HepG2 (cell line): Measurements from ENCODE around the gene MAST1. TPM values are rescaled to one million over a fixed set of nuclear protein-coding genes. Genes with fewer than 3 reads are reported as not detected.
A peak's percentile ranks its signal among the peaks of the same experiment; 100 is the strongest.

Experiments
- ATF1 ChIP-seq: IDR thresholded peaks from 2 replicates; pipeline ENCODE4 v1.6.1; 2016; ENCODE audit warnings: mild to moderate bottlenecking, control low read depth
- EED ChIP-seq: sonication (generic); formaldehyde crosslinking; IDR thresholded peaks from 2 replicates; pipeline ENCODE4 v1.5.0; 2020; ENCODE audit warnings: mild to moderate bottlenecking, missing genetic modification reagents
- ETV6 ChIP-seq: sonication (generic); formaldehyde crosslinking; conservative IDR thresholded peaks from 2 replicates; pipeline ENCODE4 v1.4.0; 2020; ENCODE audit warnings: missing genetic modification reagents
- GABPB1 ChIP-seq: IDR thresholded peaks from 2 replicates; pipeline ENCODE4 v1.6.1; 2016; ENCODE audit warnings: mild to moderate bottlenecking, missing genetic modification reagents, moderate library complexity, missing compliant biosample characterization
- HOXA3 ChIP-seq: sonication (generic); formaldehyde crosslinking; IDR thresholded peaks from 2 replicates; pipeline ENCODE4 v1.5.0; 2020; ENCODE audit warnings: missing genetic modification reagents
- JUND ChIP-seq: sonication (generic); formaldehyde crosslinking; IDR thresholded peaks from 2 replicates; pipeline ENCODE4 v1.8.0; 2022; ENCODE audit warnings: mild to moderate bottlenecking, missing genetic modification reagents
- KDM2A ChIP-seq: sonication (generic); formaldehyde crosslinking; IDR thresholded peaks from 2 replicates; pipeline ENCODE4 v1.4.0; 2020; ENCODE audit warnings: low read depth, missing genetic modification reagents, borderline replicate concordance
- MLLT10 ChIP-seq: sonication (generic); formaldehyde crosslinking; IDR thresholded peaks from 2 replicates; pipeline ENCODE4 v1.4.0; 2020; ENCODE audit warnings: missing genetic modification reagents
- MYC ChIP-seq: sonication (generic); formaldehyde crosslinking; IDR thresholded peaks from 2 replicates; pipeline ENCODE4 v1.9.0; 2021; ENCODE audit warnings: missing genetic modification reagents, borderline replicate concordance
- NCOA2 ChIP-seq: sonication (generic); formaldehyde crosslinking; IDR thresholded peaks from 2 replicates; pipeline ENCODE4 v1.8.0; 2022; ENCODE audit warnings: inconsistent platforms
- PRDM10 ChIP-seq: sonication (generic); formaldehyde crosslinking; IDR thresholded peaks from 2 replicates; pipeline ENCODE4 v1.4.0; 2020; ENCODE audit warnings: low read depth, missing genetic modification reagents
- RXRB ChIP-seq: IDR thresholded peaks from 2 replicates; pipeline ENCODE4 v1.6.1; 2016; ENCODE audit warnings: borderline replicate concordance, missing genetic modification reagents, missing compliant biosample characterization
- SP1 ChIP-seq, 2 experiments: fragments of 450-650 bp in 1 of 2; sonication (generic) in 1 of 2; formaldehyde crosslinking in 1 of 2; IDR thresholded peaks; 2 replicates each; pipeline versions ENCODE4 v1.4.0 to v1.6.1; 2016 to 2020; ENCODE audit warnings: missing genetic modification reagents in 1 of 2
- ZBTB7B ChIP-seq: sonication (generic); formaldehyde crosslinking; IDR thresholded peaks from 2 replicates; pipeline ENCODE4 v1.4.0; 2020; ENCODE audit warnings: missing genetic modification reagents
- ZNF430 ChIP-seq: sonication (generic); formaldehyde crosslinking; IDR thresholded peaks from 2 replicates; pipeline ENCODE4 v1.9.0; 2021; ENCODE audit warnings: mild to moderate bottlenecking, missing genetic modification reagents
- ZNF432 ChIP-seq: sonication (generic); formaldehyde crosslinking; IDR thresholded peaks from 2 replicates; pipeline ENCODE4 v1.5.0; 2020; ENCODE audit warnings: missing genetic modification reagents, mild to moderate bottlenecking, borderline replicate concordance
- ZNF558 ChIP-seq: sonication (generic); formaldehyde crosslinking; IDR thresholded peaks from 2 replicates; pipeline ENCODE4 v1.9.0; 2022; ENCODE audit warnings: mild to moderate bottlenecking, missing genetic modification reagents, borderline replicate concordance
- ZNF614 ChIP-seq: IDR thresholded peaks from 2 replicates; pipeline ENCODE4 v1.6.1; 2018; ENCODE audit warnings: missing biosample characterization, missing genetic modification reagents, inconsistent platforms, borderline replicate concordance
- ZNF782 ChIP-seq: sonication (generic); formaldehyde crosslinking; IDR thresholded peaks from 2 replicates; pipeline ENCODE4 v1.4.0; 2020; ENCODE audit warnings: missing genetic modification reagents, mild to moderate bottlenecking, borderline replicate concordance
- polyA plus RNA-seq, 8 experiments: library from polyadenylated mRNA; depleted of rRNA in 3 of 8; stranded (reverse) in 7 of 8; unstranded in 1 of 8; fragments of >200 nt; fragmentation: Illumina TruSeq in 4 of 8; extraction: Trizol in 4 of 8; gene quantifications; 2 replicates each; pipeline versions ENCODE4 v1.2.1 to v1.2.3, GENCODE V29; 2011 to 2016; ENCODE audit warnings: low read depth in 4 of 8, missing spikeins in 1 of 8, mixed read lengths in 1 of 8; ENCODE audit not compliant: insufficient read depth in 1 of 8
- total RNA-seq, 5 experiments: library from RNA; depleted of rRNA; stranded (reverse); fragments of >200 nt; fragmentation: Illumina TruSeq; extraction: Trizol; gene quantifications; 2 replicates each; pipeline ENCODE4 v1.2.3, GENCODE V29; 2016; ENCODE audit warnings: low read depth in 1 of 5
- TF ChIP-seq, protein P1 (sequence below): sonication (generic); formaldehyde crosslinking; IDR thresholded peaks from 2 replicates; pipeline ENCODE4 v1.4.0; 2020; ENCODE audit warnings: missing genetic modification reagents, borderline replicate concordance
- TF ChIP-seq, protein P2 (sequence below): IDR thresholded peaks from 2 replicates; pipeline ENCODE4 v1.6.1; 2016
- TF ChIP-seq, protein P3 (sequence below): sonication (generic); formaldehyde crosslinking; IDR thresholded peaks from 2 replicates; pipeline ENCODE4 v1.4.0; 2020; ENCODE audit warnings: missing genetic modification reagents

The MAST1 gene
- total and polyA plus RNA-seq, 2 of the 13 experiments (the other 11 are each of a cell fraction or from before 2014, with no cell fraction given): 0.73 to 4.7 TPM

DNA sequence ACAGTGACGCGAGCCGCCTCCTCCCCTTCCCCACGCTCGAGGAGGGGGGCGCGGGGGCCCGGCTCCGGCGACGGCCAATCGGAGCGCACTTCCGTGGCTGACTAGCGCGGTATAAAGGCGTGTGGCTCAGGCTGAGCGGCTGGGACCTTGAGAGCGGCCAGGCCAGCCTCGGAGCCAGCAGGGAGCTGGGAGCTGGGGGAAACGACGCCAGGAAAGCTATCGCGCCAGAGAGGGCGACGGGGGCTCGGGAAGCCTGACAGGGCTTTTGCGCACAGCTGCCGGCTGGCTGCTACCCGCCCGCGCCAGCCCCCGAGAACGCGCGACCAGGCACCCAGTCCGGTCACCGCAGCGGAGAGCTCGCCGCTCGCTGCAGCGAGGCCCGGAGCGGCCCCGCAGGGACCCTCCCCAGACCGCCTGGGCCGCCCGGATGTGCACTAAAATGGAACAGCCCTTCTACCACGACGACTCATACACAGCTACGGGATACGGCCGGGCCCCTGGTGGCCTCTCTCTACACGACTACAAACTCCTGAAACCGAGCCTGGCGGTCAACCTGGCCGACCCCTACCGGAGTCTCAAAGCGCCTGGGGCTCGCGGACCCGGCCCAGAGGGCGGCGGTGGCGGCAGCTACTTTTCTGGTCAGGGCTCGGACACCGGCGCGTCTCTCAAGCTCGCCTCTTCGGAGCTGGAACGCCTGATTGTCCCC, 46.8 kb upstream of the MAST1 start, which contains the start of gene JUNB (continued):
- peak; percentile 76; the same call in 1 of the 2 replicates for TF ChIP-seq RXRB (CRISPR knock-in tag)
- TF ChIP-seq, protein P1, sequence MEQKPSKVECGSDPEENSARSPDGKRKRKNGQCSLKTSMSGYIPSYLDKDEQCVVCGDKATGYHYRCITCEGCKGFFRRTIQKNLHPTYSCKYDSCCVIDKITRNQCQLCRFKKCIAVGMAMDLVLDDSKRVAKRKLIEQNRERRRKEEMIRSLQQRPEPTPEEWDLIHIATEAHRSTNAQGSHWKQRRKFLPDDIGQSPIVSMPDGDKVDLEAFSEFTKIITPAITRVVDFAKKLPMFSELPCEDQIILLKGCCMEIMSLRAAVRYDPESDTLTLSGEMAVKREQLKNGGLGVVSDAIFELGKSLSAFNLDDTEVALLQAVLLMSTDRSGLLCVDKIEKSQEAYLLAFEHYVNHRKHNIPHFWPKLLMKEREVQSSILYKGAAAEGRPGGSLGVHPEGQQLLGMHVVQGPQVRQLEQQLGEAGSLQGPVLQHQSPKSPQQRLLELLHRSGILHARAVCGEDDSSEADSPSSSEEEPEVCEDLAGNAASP (CRISPR knock-in tag): peak; percentile 83
- no peak for TF ChIP-seq ZNF432 (CRISPR knock-in tag)
- TF ChIP-seq, protein P2, sequence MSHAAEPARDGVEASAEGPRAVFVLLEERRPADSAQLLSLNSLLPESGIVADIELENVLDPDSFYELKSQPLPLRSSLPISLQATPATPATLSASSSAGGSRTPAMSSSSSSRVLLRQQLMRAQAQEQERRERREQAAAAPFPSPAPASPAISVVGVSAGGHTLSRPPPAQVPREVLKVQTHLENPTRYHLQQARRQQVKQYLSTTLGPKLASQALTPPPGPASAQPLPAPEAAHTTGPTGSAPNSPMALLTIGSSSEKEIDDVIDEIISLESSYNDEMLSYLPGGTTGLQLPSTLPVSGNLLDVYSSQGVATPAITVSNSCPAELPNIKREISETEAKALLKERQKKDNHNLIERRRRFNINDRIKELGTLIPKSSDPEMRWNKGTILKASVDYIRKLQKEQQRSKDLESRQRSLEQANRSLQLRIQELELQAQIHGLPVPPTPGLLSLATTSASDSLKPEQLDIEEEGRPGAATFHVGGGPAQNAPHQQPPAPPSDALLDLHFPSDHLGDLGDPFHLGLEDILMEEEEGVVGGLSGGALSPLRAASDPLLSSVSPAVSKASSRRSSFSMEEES (CRISPR knock-in tag): peak; percentile 78; the same call in 1 of the 2 replicates
- TF ChIP-seq HOXA3 (CRISPR knock-in tag): peak; percentile 83
- TF ChIP-seq GABPB1 (CRISPR knock-in tag): peak; percentile 90
- TF ChIP-seq ZNF614 (CRISPR knock-in tag): peak; percentile 93
- TF ChIP-seq KDM2A: peak; percentile 87
- peak; percentile 86; the same call in 1 of the 2 replicates for TF ChIP-seq MYC (CRISPR knock-in tag)
- TF ChIP-seq ATF1 (CRISPR knock-in tag): peak; percentile 86
- no peak for TF ChIP-seq SP1 (IDR thresholded peaks at IDR 0.05)
- peak; percentile 54; the same call in 1 of the 2 replicates for TF ChIP-seq SP1 (CRISPR knock-in tag; IDR thresholded peaks at IDR 0.05)
- peak; percentile 65; the same call in 1 of the 2 replicates for TF ChIP-seq ZNF430 (CRISPR knock-in tag)
- TF ChIP-seq PRDM10 (CRISPR knock-in tag): peak; percentile 96
- TF ChIP-seq ZBTB7B (CRISPR knock-in tag): peak; percentile 87
- peak; percentile 80; the same call in 1 of the 2 replicates for TF ChIP-seq EED (CRISPR knock-in tag)
- no peak for TF ChIP-seq MLLT10 (CRISPR knock-in tag)
- no peak for TF ChIP-seq ZNF782 (CRISPR knock-in tag)
- TF ChIP-seq, protein P3, sequence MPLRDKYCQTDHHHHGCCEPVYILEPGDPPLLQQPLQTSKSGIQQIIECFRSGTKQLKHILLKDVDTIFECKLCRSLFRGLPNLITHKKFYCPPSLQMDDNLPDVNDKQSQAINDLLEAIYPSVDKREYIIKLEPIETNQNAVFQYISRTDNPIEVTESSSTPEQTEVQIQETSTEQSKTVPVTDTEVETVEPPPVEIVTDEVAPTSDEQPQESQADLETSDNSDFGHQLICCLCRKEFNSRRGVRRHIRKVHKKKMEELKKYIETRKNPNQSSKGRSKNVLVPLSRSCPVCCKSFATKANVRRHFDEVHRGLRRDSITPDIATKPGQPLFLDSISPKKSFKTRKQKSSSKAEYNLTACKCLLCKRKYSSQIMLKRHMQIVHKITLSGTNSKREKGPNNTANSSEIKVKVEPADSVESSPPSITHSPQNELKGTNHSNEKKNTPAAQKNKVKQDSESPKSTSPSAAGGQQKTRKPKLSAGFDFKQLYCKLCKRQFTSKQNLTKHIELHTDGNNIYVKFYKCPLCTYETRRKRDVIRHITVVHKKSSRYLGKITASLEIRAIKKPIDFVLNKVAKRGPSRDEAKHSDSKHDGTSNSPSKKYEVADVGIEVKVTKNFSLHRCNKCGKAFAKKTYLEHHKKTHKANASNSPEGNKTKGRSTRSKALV: peak; percentile 84
- TF ChIP-seq NCOA2 (CRISPR knock-in tag): peak; percentile 85
- TF ChIP-seq JUND: no peak
- 0 out of 2 replicates have a peak, but pooled peaks have one; percentile 71 for TF ChIP-seq ZNF558 (CRISPR knock-in tag)
- TF ChIP-seq ETV6: peak; percentile 91
